MM.1S (cell line): ENCODE results near the gene TTC1.
"Not testable (repeated sequence)": the region's sequence is repeated elsewhere in the genome, so short reads cannot be mapped to it uniquely, and the experiment has no call there.

Source experiments
- DNase-seq: peaks from one replicate; pipeline ENCODE4 v3.0.0-alpha.2; 2015
- H2AFZ ChIP-seq: fragments of 300-600 bp; sonication (generic); 2 replicates; pipeline ENCODE4 v1.6.0; 2016; ENCODE audit warnings: antibody characterized with exemption, low read length
- H3F3A ChIP-seq: fragments of 300-600 bp; sonication (generic); 2 replicates; pipeline ENCODE4 v1.6.1; 2016; ENCODE audit warnings: mild to moderate bottlenecking, antibody characterized with exemption, low read length, moderate library complexity, mixed read lengths; ENCODE audit not compliant: insufficient read depth
- H3K27ac ChIP-seq: fragments of 300-600 bp; sonication (generic); 2 replicates; pipeline ENCODE4 v1.5.1; 2016; ENCODE audit warnings: mild to moderate bottlenecking, low read length
- H3K27me3 ChIP-seq: fragments of 300-600 bp; sonication (generic); replicated peaks from 2 replicates; pipeline ENCODE4 v1.6.0; 2016; ENCODE audit warnings: low read length; ENCODE audit not compliant: insufficient read depth
- H3K36me3 ChIP-seq: fragments of 300-600 bp; sonication (generic); replicated peaks from 2 replicates; pipeline ENCODE4 v1.6.1; 2016; ENCODE audit warnings: mild to moderate bottlenecking, low read length, mixed read lengths; ENCODE audit not compliant: insufficient read depth
- H3K4me1 ChIP-seq: fragments of 300-600 bp; sonication (generic); 2 replicates; pipeline ENCODE4 v1.6.1; 2016; ENCODE audit warnings: low read length, mixed read lengths
- H3K4me2 ChIP-seq: fragments of 300-600 bp; sonication (generic); 2 replicates; pipeline ENCODE4 v1.6.0; 2016; ENCODE audit warnings: low read depth, low read length
- H3K4me3 ChIP-seq: fragments of 300-600 bp; sonication (generic); 2 replicates; pipeline ENCODE4 v1.5.1; 2016; ENCODE audit warnings: low read length, mixed read lengths
- H3K79me2 ChIP-seq: fragments of 300-600 bp; sonication (generic); 2 replicates; pipeline ENCODE4 v1.6.1; 2016; ENCODE audit warnings: mixed run types, low read length, mixed read lengths
- H3K9ac ChIP-seq: fragments of 300-600 bp; sonication (generic); 2 replicates; pipeline ENCODE4 v1.6.1; 2016; ENCODE audit warnings: low read length, mixed read lengths
- H3K9me2 ChIP-seq: fragments of 300-600 bp; sonication (generic); replicated peaks from 2 replicates; pipeline ENCODE4 v1.6.1; 2016; ENCODE audit warnings: mild to moderate bottlenecking, low read length, mixed read lengths; ENCODE audit not compliant: insufficient read depth
- H3K9me3 ChIP-seq: fragments of 300-600 bp; sonication (generic); replicated peaks from 2 replicates; pipeline ENCODE4 v1.6.1; 2016; ENCODE audit warnings: mild to moderate bottlenecking, low read length, mixed read lengths; ENCODE audit not compliant: insufficient read depth
- H4K20me1 ChIP-seq: fragments of 300-600 bp; sonication (generic); 2 replicates; pipeline ENCODE4 v1.6.1; 2016; ENCODE audit warnings: mild to moderate bottlenecking, low read length, moderate library complexity, mixed read lengths; ENCODE audit not compliant: insufficient read depth
- EZH2 ChIP-seq: fragments of 300-600 bp; sonication (generic); optimal IDR thresholded peaks from 2 replicates; pipeline ENCODE3; 2017; ENCODE audit warnings: low read depth, mild to moderate bottlenecking, antibody characterized with exemption, low read length, mixed read lengths
- EZH2phosphoT487 ChIP-seq: fragments of 300-600 bp; sonication (generic); IDR thresholded peaks from 2 replicates; pipeline ENCODE4 v1.6.1; 2018; ENCODE audit warnings: antibody characterized with exemption, low read length
- TF ChIP-seq, protein P1 (sequence below): fragments of 300-600 bp; sonication (generic); IDR thresholded peaks from 2 replicates; pipeline ENCODE4 v1.5.1; 2016; ENCODE audit warnings: antibody characterized with exemption, low read length, mixed read lengths

TTC1 gene

GRCh38 chr5:160064995-160065614 is 56.2 kb downstream of the TTC1 start:
- no peak overlapping the region for H3K4me3 ChIP-seq
- no peaks in the 10 kb centered on the region for H3K79me2 ChIP-seq
- no peak overlapping the region for H3K4me2 ChIP-seq
- 0 out of 2 replicates have a peak, but pooled peaks cover 5% of the 10 kb centered on the region for H3K4me1 ChIP-seq
- no peaks in the 10 kb centered on the region; the same call in 1 of the 2 replicates for H3K36me3 ChIP-seq
- TF ChIP-seq, protein P1, sequence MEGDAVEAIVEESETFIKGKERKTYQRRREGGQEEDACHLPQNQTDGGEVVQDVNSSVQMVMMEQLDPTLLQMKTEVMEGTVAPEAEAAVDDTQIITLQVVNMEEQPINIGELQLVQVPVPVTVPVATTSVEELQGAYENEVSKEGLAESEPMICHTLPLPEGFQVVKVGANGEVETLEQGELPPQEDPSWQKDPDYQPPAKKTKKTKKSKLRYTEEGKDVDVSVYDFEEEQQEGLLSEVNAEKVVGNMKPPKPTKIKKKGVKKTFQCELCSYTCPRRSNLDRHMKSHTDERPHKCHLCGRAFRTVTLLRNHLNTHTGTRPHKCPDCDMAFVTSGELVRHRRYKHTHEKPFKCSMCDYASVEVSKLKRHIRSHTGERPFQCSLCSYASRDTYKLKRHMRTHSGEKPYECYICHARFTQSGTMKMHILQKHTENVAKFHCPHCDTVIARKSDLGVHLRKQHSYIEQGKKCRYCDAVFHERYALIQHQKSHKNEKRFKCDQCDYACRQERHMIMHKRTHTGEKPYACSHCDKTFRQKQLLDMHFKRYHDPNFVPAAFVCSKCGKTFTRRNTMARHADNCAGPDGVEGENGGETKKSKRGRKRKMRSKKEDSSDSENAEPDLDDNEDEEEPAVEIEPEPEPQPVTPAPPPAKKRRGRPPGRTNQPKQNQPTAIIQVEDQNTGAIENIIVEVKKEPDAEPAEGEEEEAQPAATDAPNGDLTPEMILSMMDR = no peak
- TF ChIP-seq EZH2 = no peak
- TF ChIP-seq EZH2phosphoT487 = no peak
- no peaks in the 10 kb centered on the region for H3K9me3 ChIP-seq
- H3K9me2 ChIP-seq = no peaks in the 10 kb centered on the region
- no peak overlapping the region for H2AFZ ChIP-seq
- H3K9ac ChIP-seq = no peak overlapping the region
- no peak for DNase-seq
- no peak overlapping the region for H3K27ac ChIP-seq
- H4K20me1 ChIP-seq = no peaks in the 10 kb centered on the region
- H3K27me3 ChIP-seq = no peaks in the 10 kb centered on the region
- H3F3A ChIP-seq = no peaks in the 10 kb centered on the region

GRCh38 chr5:160069120-160069519 is 60.2 kb downstream of the TTC1 start:
- peak overlapping the region; percentile 11; the same call in 1 of the 2 replicates for H3K27ac ChIP-seq
- not testable (repeated sequence) for H3K4me1 ChIP-seq

GRCh38 chr5:160071516-160071915 is 62.6 kb downstream of the TTC1 start:
- no peak overlapping the region for H3K9ac ChIP-seq
- no peaks in the 10 kb centered on the region for H3K9me3 ChIP-seq
- TF ChIP-seq EZH2phosphoT487 (no peak), EZH2 (no peak)
- TF ChIP-seq, protein P1 = no peak
- no peaks in the 10 kb centered on the region for H3K79me2 ChIP-seq
- H4K20me1 ChIP-seq = no peaks in the 10 kb centered on the region
- H2AFZ ChIP-seq = no peak overlapping the region
- no peak for DNase-seq
- no peak overlapping the region for H3K4me3 ChIP-seq
- H3K4me2 ChIP-seq = no peak overlapping the region
- H3K27me3 ChIP-seq = no peaks in the 10 kb centered on the region
- no peaks in the 10 kb centered on the region for H3F3A ChIP-seq
- H3K9me2 ChIP-seq = no peaks in the 10 kb centered on the region
- H3K36me3 ChIP-seq = no peaks in the 10 kb centered on the region
- H3K4me1 ChIP-seq = 0 out of 2 replicates have a peak, but pooled peaks cover 5% of the 10 kb centered on the region
- H3K27ac ChIP-seq = no peak overlapping the region

More at GRCh38 chr5:160069120-160069519, 60.2 kb downstream of the TTC1 start:
- not testable (repeated sequence) for H3K36me3 ChIP-seq, H3K9ac ChIP-seq, H3F3A ChIP-seq, H3K27me3 ChIP-seq, H3K9me2 ChIP-seq, H3K9me3 ChIP-seq, H2AFZ ChIP-seq, H4K20me1 ChIP-seq, H3K79me2 ChIP-seq, H3K4me3 ChIP-seq
- peak overlapping the region; percentile 23; the same call in 1 of the 2 replicates for H3K4me2 ChIP-seq
- peak; percentile 40 for DNase-seq

GRCh38 chr5:160071916-160072315 is 63.0 kb downstream of the TTC1 start:
- Histone ChIP-seq H3K27ac (no peak overlapping the region), H4K20me1 (no peaks in the 10 kb centered on the region), H3K9me3 (no peaks in the 10 kb centered on the region), H3K27me3 (no peaks in the 10 kb centered on the region), H3K4me1 (0 out of 2 replicates have a peak, but pooled peaks cover 5% of the 10 kb centered on the region), H3K4me3 (no peak overlapping the region), H2AFZ (no peak overlapping the region), H3K79me2 (no peaks in the 10 kb centered on the region), H3K4me2 (no peak overlapping the region), H3K9ac (no peak overlapping the region), H3K36me3 (no peaks in the 10 kb centered on the region), H3K9me2 (no peaks in the 10 kb centered on the region), H3F3A (no peaks in the 10 kb centered on the region)
- DNase-seq = no peak
- TF ChIP-seq EZH2phosphoT487 = no peak
- TF ChIP-seq, protein P1 = no peak
- no peak for TF ChIP-seq EZH2
